GM19467 (cell line): ENCODE results near the gene ASB1.

Experiments used
- ATAC-seq: cut with Tn5 transposase; IDR thresholded peaks from one replicate; pipeline ENCODE4 v1.9.1; 2021; ENCODE audit warnings: mild to moderate bottlenecking, moderate library complexity; ENCODE audit not compliant: unreplicated experiment

ASB1 gene

GRCh38 chr2:238464389-238464788 is 37.7 kb downstream of the ASB1 start:
- no peak for ATAC-seq

GRCh38 chr2:238465487-238466242 is 38.9 kb downstream of the ASB1 start:
- ATAC-seq, result no peak

- no peak for ATAC-seq
These were observed 39.6 kb downstream of the ASB1 start for GRCh38 chr2:238466243-238466756.

GRCh38 chr2:238467062-238467461 is 40.3 kb downstream of the ASB1 start:
- no peak for ATAC-seq

GRCh38 chr2:238467792-238468191 is 41.1 kb downstream of the ASB1 start:
- no peak for ATAC-seq

GRCh38 chr2:238469155-238469554 is 42.4 kb downstream of the ASB1 start:
- no peak for ATAC-seq

- no peak for ATAC-seq
These were observed 46.3 kb downstream of the ASB1 start for GRCh38 chr2:238473014-238473413.

- no peak for ATAC-seq
These were observed 46.8 kb downstream of the ASB1 start for GRCh38 chr2:238473523-238473922.

- ATAC-seq, result no peak
These were observed 48.3 kb downstream of the ASB1 start for GRCh38 chr2:238475034-238475433.

- ATAC-seq, result no peak
These were observed 48.8 kb downstream of the ASB1 start for GRCh38 chr2:238475566-238475965.

GRCh38 chr2:238476258-238476657 is 49.5 kb downstream of the ASB1 start:
- ATAC-seq, result no peak

GRCh38 chr2:238478216-238478615 is 51.5 kb downstream of the ASB1 start:
- ATAC-seq, result no peak

- no peak for ATAC-seq
These were observed 53.1 kb downstream of the ASB1 start for GRCh38 chr2:238479847-238480246.

- no peak for ATAC-seq
These were observed 56.3 kb downstream of the ASB1 start for GRCh38 chr2:238483021-238483420.

GRCh38 chr2:238483656-238484055 is 56.9 kb downstream of the ASB1 start:
- no peak for ATAC-seq

- no peak for ATAC-seq
These were observed 58.1 kb downstream of the ASB1 start for GRCh38 chr2:238484522-238485452.

- ATAC-seq, result no peak
These were observed 59.6 kb downstream of the ASB1 start for GRCh38 chr2:238486123-238486848.

- no peak for ATAC-seq
These were observed 60.4 kb downstream of the ASB1 start for GRCh38 chr2:238487134-238487533.

GRCh38 chr2:238487652-238488346 is 61.1 kb downstream of the ASB1 start:
- ATAC-seq, result no peak

- no peak for ATAC-seq
These were observed 61.7 kb downstream of the ASB1 start for GRCh38 chr2:238488347-238488826.
